D721Med (cell line): ENCODE data around the gene HOXA2.

ENCODE experiments used
- DNase-seq: peaks from one replicate; pipeline ENCODE4 v3.0.0; 2011; ENCODE audit warnings: low spot score; ENCODE audit not compliant: insufficient read length
- FAIRE-seq: peaks from 2 replicates; lab custom pipeline; 2011; peaks lifted over from hg19 to GRCh38; lab: Jason Lieb, UNC
- CTCF ChIP-seq: IDR thresholded peaks from 2 replicates; pipeline ENCODE4 v1.5.1; 2012; ENCODE audit warnings: mild to moderate bottlenecking, control low read depth; ENCODE audit not compliant: insufficient read depth; ENCODE audit errors: missing control alignments

The HOXA2 gene

GRCh38 chr7:27112955-27113949 lies 10.8 kb upstream of the HOXA2 start:
- TF ChIP-seq CTCF, result no peak
- DNase-seq, result no peak
- FAIRE-seq, result no peak

- no peak for DNase-seq
- TF ChIP-seq CTCF, result no peak
- no peak for FAIRE-seq
Measured at GRCh38 chr7:27112361-27112760, 9.9 kb upstream of the HOXA2 start.

- FAIRE-seq (no peak), DNase-seq (no peak)
- no peak for TF ChIP-seq CTCF
Measured at GRCh38 chr7:27111751-27112277, 9.3 kb upstream of the HOXA2 start.

GRCh38 chr7:27111042-27111750 lies 8.7 kb upstream of the HOXA2 start:
- TF ChIP-seq CTCF, result no peak
- FAIRE-seq (no peak), DNase-seq (no peak)

GRCh38 chr7:27110186-27111031 lies 7.9 kb upstream of the HOXA2 start:
- FAIRE-seq, result no peak
- no peak for DNase-seq
- TF ChIP-seq CTCF, result no peak

- DNase-seq (no peak), FAIRE-seq (no peak)
- TF ChIP-seq CTCF, result no peak
Measured at GRCh38 chr7:27109466-27110185, 7.1 kb upstream of the HOXA2 start.
